GM18867 (cell line): ENCODE results near the gene TRIM65.
"Not testable (repeated sequence)": the region's sequence is repeated elsewhere in the genome, so short reads cannot be mapped to it uniquely, and the experiment has no call there.

Experiments
- ATAC-seq: cut with Tn5 transposase; IDR thresholded peaks from one replicate; pipeline ENCODE4 v1.9.1; 2021; ENCODE audit warnings: mild to moderate bottlenecking, moderate library complexity; ENCODE audit not compliant: unreplicated experiment

Gene TRIM65

GRCh38 chr17:75876190-75876937 lies 20.4 kb downstream of the TRIM65 start:
- no peak for ATAC-seq

- no peak for ATAC-seq
Measured at GRCh38 chr17:75875940-75876189, 20.9 kb downstream of the TRIM65 start.

GRCh38 chr17:75875182-75875939 lies 21.4 kb downstream of the TRIM65 start:
- ATAC-seq: no peak

GRCh38 chr17:75874323-75875181 lies 22.2 kb downstream of the TRIM65 start:
- ATAC-seq: no peak

- no peak for ATAC-seq
Measured at GRCh38 chr17:75873587-75874322, 23.0 kb downstream of the TRIM65 start.

- no peak for ATAC-seq
Measured at GRCh38 chr17:75872434-75873351, 24.1 kb downstream of the TRIM65 start.

GRCh38 chr17:75870228-75870627 lies 26.5 kb downstream of the TRIM65 start:
- ATAC-seq: not testable (repeated sequence)

GRCh38 chr17:75869282-75870141 lies 27.2 kb downstream of the TRIM65 start:
- no peak for ATAC-seq

GRCh38 chr17:75868730-75869281 lies 27.9 kb downstream of the TRIM65 start:
- not testable (repeated sequence) for ATAC-seq

GRCh38 chr17:75865404-75866188 lies 31.2 kb downstream of the TRIM65 start:
- not testable (repeated sequence) for ATAC-seq

- peak; percentile 19 for ATAC-seq
Measured at GRCh38 chr17:75864887-75865286, 31.9 kb downstream of the TRIM65 start.

- ATAC-seq: peak; percentile 85
Measured at GRCh38 chr17:75864448-75864871, 32.3 kb downstream of the TRIM65 start.

- ATAC-seq: no peak
Measured at GRCh38 chr17:75861927-75862317, 34.8 kb downstream of the TRIM65 start.

GRCh38 chr17:75859358-75859757 lies 37.4 kb downstream of the TRIM65 start:
- not testable (repeated sequence) for ATAC-seq

- ATAC-seq: peak; percentile 26
Measured at GRCh38 chr17:75856062-75856756, 40.5 kb downstream of the TRIM65 start.

GRCh38 chr17:75855310-75856061 lies 41.3 kb downstream of the TRIM65 start, which contains the start of gene WBP2:
TSS of gene WBP2 (minus strand) at chr17:75855335. CDS start at chr17:75855297, 38 bp downstream.
- ATAC-seq: peak; percentile 86
